Stomach smooth muscle (tissue), 2 donors: Measurements from ENCODE around the gene MISFA.

Experiments
- H3K27ac ChIP-seq: one replicate; pipeline ENCODE4 v1.7.0; 2013; ENCODE audit warnings: mild to moderate bottlenecking, low read length, inconsistent platforms
- H3K27me3 ChIP-seq, 2 donors: one replicate each; pipeline ENCODE4 v1.7.0; 2013; ENCODE audit warnings: low read length in 2 of 2; ENCODE audit not compliant: insufficient read depth in 2 of 2, control insufficient read depth in 1 of 2
- H3K36me3 ChIP-seq, 2 donors: one replicate each; pipeline ENCODE4 v1.7.0; 2013; ENCODE audit warnings: low read length in 2 of 2; ENCODE audit not compliant: control insufficient read depth in 2 of 2, insufficient read depth in 2 of 2
- H3K4me1 ChIP-seq: one replicate; pipeline ENCODE4 v1.7.0; 2013; ENCODE audit warnings: low read length; ENCODE audit not compliant: control insufficient read depth, insufficient read depth
- H3K4me3 ChIP-seq, 2 donors: one replicate each; pipeline ENCODE4 v1.7.0; 2013; ENCODE audit warnings: low read length in 2 of 2
- H3K9ac ChIP-seq, 2 donors: one replicate each; pipeline ENCODE4 v1.7.0; 2013; ENCODE audit warnings: low read length in 2 of 2, mild to moderate bottlenecking in 1 of 2
- H3K9me3 ChIP-seq, 2 donors: one replicate each; pipeline ENCODE4 v1.7.0; 2013; ENCODE audit warnings: low read length in 2 of 2; ENCODE audit not compliant: control insufficient read depth in 2 of 2
- donor health status: healthy.
- donor health status: Pancreatic carcinoma.

The MISFA gene

GRCh38 chr11:18599739-18600230 lies at the start of gene MISFA:
Gene MISFA, plus strand, starts transcription at chr11:18599789. Its CDS starts 140 bp downstream, at chr11:18599929.
- no peak within 1 kb of the TSS for H3K4me3 ChIP-seq
- H3K4me1 ChIP-seq = no peaks in the 10 kb centered on the region
- H3K27me3 ChIP-seq = no peaks in the 10 kb centered on the region
- H3K27ac ChIP-seq = no peak within 1 kb of the TSS
- no peaks in the 10 kb centered on the region for H3K9me3 ChIP-seq
- H3K36me3 ChIP-seq = peaks cover 4 to 14% of the 10 kb centered on the region in 2 donors
- H3K9ac ChIP-seq = no peak within 1 kb of the TSS

- H3K9ac ChIP-seq = no peak overlapping the region
- H3K9me3 ChIP-seq = no peaks in the 10 kb centered on the region
- no peak overlapping the region for H3K4me3 ChIP-seq
- no peaks in the 10 kb centered on the region for H3K4me1 ChIP-seq
- no peaks in the 10 kb centered on the region for H3K27me3 ChIP-seq
- H3K36me3 ChIP-seq = peaks cover 13 to 17% of the 10 kb centered on the region in 2 donors
- no peak overlapping the region for H3K27ac ChIP-seq
These were observed 36.4 kb upstream of the MISFA start for GRCh38 chr11:18563090-18563730.

- H3K4me1 ChIP-seq = no peaks in the 10 kb centered on the region
- H3K9ac ChIP-seq = no peak overlapping the region
- H3K27ac ChIP-seq = no peak overlapping the region
- H3K27me3 ChIP-seq = no peaks in the 10 kb centered on the region
- no peaks in the 10 kb centered on the region for H3K9me3 ChIP-seq
- peaks cover 12 to 19% of the 10 kb centered on the region in 2 donors for H3K36me3 ChIP-seq
- no peak overlapping the region for H3K4me3 ChIP-seq
These were observed 35.4 kb upstream of the MISFA start for GRCh38 chr11:18564149-18564548.

GRCh38 chr11:18566406-18566805 lies 33.2 kb upstream of the MISFA start:
- no peak overlapping the region for H3K4me3 ChIP-seq
- H3K9me3 ChIP-seq = no peaks in the 10 kb centered on the region
- no peaks in the 10 kb centered on the region for H3K4me1 ChIP-seq
- H3K27me3 ChIP-seq = no peaks in the 10 kb centered on the region
- peaks cover 9 to 18% of the 10 kb centered on the region in 2 donors for H3K36me3 ChIP-seq
- no peak overlapping the region for H3K9ac ChIP-seq
- no peak overlapping the region for H3K27ac ChIP-seq

GRCh38 chr11:18567081-18567480 lies 32.5 kb upstream of the MISFA start:
- Histone ChIP-seq H3K36me3 (peaks cover 12 to 18% of the 10 kb centered on the region in 2 donors), H3K9me3 (no peaks in the 10 kb centered on the region), H3K9ac (no peak overlapping the region), H3K27me3 (no peaks in the 10 kb centered on the region), H3K4me1 (no peaks in the 10 kb centered on the region), H3K27ac (no peak overlapping the region), H3K4me3 (no peak overlapping the region)

GRCh38 chr11:18575361-18575760 lies 24.2 kb upstream of the MISFA start:
- Histone ChIP-seq H3K36me3 (peaks cover 13 to 29% of the 10 kb centered on the region in 2 donors), H3K27ac (no peak overlapping the region)

GRCh38 chr11:18578975-18579598 lies 20.5 kb upstream of the MISFA start:
- H3K4me1 ChIP-seq = no peaks in the 10 kb centered on the region
- H3K4me3 ChIP-seq = no peak overlapping the region
- H3K36me3 ChIP-seq = peaks cover 7 to 25% of the 10 kb centered on the region in 2 donors
- no peak overlapping the region for H3K27ac ChIP-seq
- H3K27me3 ChIP-seq = no peaks in the 10 kb centered on the region
- H3K9me3 ChIP-seq = no peaks in the 10 kb centered on the region
- no peak overlapping the region for H3K9ac ChIP-seq

More at GRCh38 chr11:18575361-18575760, 24.2 kb upstream of the MISFA start:
- H3K4me3 ChIP-seq = no peak overlapping the region
- H3K9ac ChIP-seq = no peak overlapping the region
- no peaks in the 10 kb centered on the region for H3K27me3 ChIP-seq
- no peaks in the 10 kb centered on the region for H3K9me3 ChIP-seq
- no peaks in the 10 kb centered on the region for H3K4me1 ChIP-seq

GRCh38 chr11:18580113-18580766 lies 19.3 kb upstream of the MISFA start:
- Histone ChIP-seq H3K27ac (no peak overlapping the region), H3K4me1 (no peaks in the 10 kb centered on the region), H3K4me3 (no peak overlapping the region), H3K27me3 (no peaks in the 10 kb centered on the region), H3K9ac (no peak overlapping the region), H3K9me3 (no peaks in the 10 kb centered on the region), H3K36me3 (peaks cover 3 to 18% of the 10 kb centered on the region in 2 donors)

- Histone ChIP-seq H3K27ac (no peak overlapping the region), H3K4me3 (no peak overlapping the region), H3K36me3 (peaks cover 2 to 10% of the 10 kb centered on the region in 2 donors)
These were observed 17.8 kb upstream of the MISFA start for GRCh38 chr11:18581825-18582224.

GRCh38 chr11:18588297-18589252 lies 11.0 kb upstream of the MISFA start, which contains the start of gene UEVLD:
Gene UEVLD, minus strand, starts transcription at chr11:18588734. Its CDS starts 80 bp downstream, at chr11:18588654.
- peak within 1 kb of the TSS; percentile 80 for H3K27ac ChIP-seq
- H3K9ac ChIP-seq = peak within 1 kb of the TSS; percentile 89 to 96
- H3K36me3 ChIP-seq = peaks cover 0 to 2% of the 10 kb centered on the region in 2 donors
- H3K9me3 ChIP-seq = no peaks in the 10 kb centered on the region
- H3K27me3 ChIP-seq = no peaks in the 10 kb centered on the region
- peaks cover 14% of the 10 kb centered on the region for H3K4me1 ChIP-seq
- peak within 1 kb of the TSS; percentile 86 to 97 for H3K4me3 ChIP-seq

More at GRCh38 chr11:18581825-18582224, 17.8 kb upstream of the MISFA start:
- H3K9ac ChIP-seq = no peak overlapping the region
- no peaks in the 10 kb centered on the region for H3K27me3 ChIP-seq
- no peaks in the 10 kb centered on the region for H3K4me1 ChIP-seq
- H3K9me3 ChIP-seq = no peaks in the 10 kb centered on the region
